Activated B cell treated with CpG ODN at 0.5 μM for 24 hours (primary cell): ENCODE data around the gene FDX1. TPM values are rescaled to one million over a fixed set of nuclear protein-coding genes. Genes with fewer than 3 reads are reported as not detected.

Experiments used
- ATAC-seq: fragments of 200-7000 bp; cut with Tn5 transposase; one replicate; pipeline ENCODE4 v1.10.0; 2021; ENCODE audit warnings: low read depth, mild to moderate bottlenecking, moderate library complexity
- CTCF ChIA-PET: fragments of 350-600 bp; sonication (Branson Sonifier 250); formaldehyde crosslinking; loops from one replicate; lab custom pipeline; 2021; ENCODE audit warnings: antibody characterized with exemption; lab: Charles Lee
- POLR2A ChIA-PET: fragments of 350-600 bp; sonication (Branson Sonifier 250); formaldehyde crosslinking; loops from one replicate; lab custom pipeline; 2021; ENCODE audit warnings: antibody characterized with exemption; lab: Charles Lee
- DNase-seq: peaks from one replicate; pipeline ENCODE4 v3.0.0; 2022
- H3K27ac Mint-ChIP-seq: one replicate; pipeline ENCODE4 v1.8.0; 2020; ENCODE audit warnings: mixed read lengths
- H3K27me3 Mint-ChIP-seq: one replicate; pipeline ENCODE4 v1.8.0; 2021; ENCODE audit warnings: mixed read lengths
- H3K36me3 Mint-ChIP-seq: one replicate; pipeline ENCODE4 v1.8.0; 2021; ENCODE audit warnings: low read depth, mixed read lengths
- H3K4me1 Mint-ChIP-seq: one replicate; pipeline ENCODE4 v1.8.0; 2021; ENCODE audit warnings: mixed read lengths
- H3K4me3 Mint-ChIP-seq: one replicate; pipeline ENCODE4 v1.8.0; 2020; ENCODE audit warnings: mild to moderate bottlenecking, mixed read lengths
- H3K9me3 Mint-ChIP-seq: one replicate; pipeline ENCODE4 v1.8.0; 2020; ENCODE audit warnings: mixed read lengths
- CTCF ChIP-seq: fragments of 200-600 bp; IDR thresholded peaks from one replicate; pipeline ENCODE4 v1.8.0; 2022; ENCODE audit warnings: antibody characterized with exemption, mild to moderate bottlenecking
- intact Hi-C: fragments of 100-400 bp; cut with micrococcal nuclease; formaldehyde crosslinking; loops from one replicate; pipeline ENCODE4 v1.15.1; 2024
- total RNA-seq: library from RNA; stranded (reverse); gene quantifications from 2 replicates; pipeline ENCODE4 v1.2.3, GENCODE V29; 2022

FDX1 gene
- total RNA-seq, 1 donor from 2014 or later, result 8.7 TPM

GRCh38 chr11:110507328-110507727 is 77.6 kb downstream of the FDX1 start:
- POLR2A ChIA-PET, result no interaction called here
- Mint-ChIP-seq H3K4me1 (no peaks in the 10 kb centered on the region), H3K4me3 (no peak overlapping the region), H3K27me3 (peaks cover 8% of the 10 kb centered on the region), H3K9me3 (no peaks in the 10 kb centered on the region), H3K27ac (no peak overlapping the region), H3K36me3 (no peaks in the 10 kb centered on the region)
- TF ChIP-seq CTCF, result no peak
- intact Hi-C loops, result no loop called here
- ATAC-seq (no peak), DNase-seq (no peak)
- CTCF ChIA-PET, result no interaction called here

GRCh38 chr11:110508786-110509185 is 79.0 kb downstream of the FDX1 start:
- H3K9me3 Mint-ChIP-seq, result no peaks in the 10 kb centered on the region
- intact Hi-C loops, result no loop called here
- H3K4me3 Mint-ChIP-seq, result no peak overlapping the region
- ATAC-seq, result no peak
- TF ChIP-seq CTCF, result no peak
- peaks cover 8% of the 10 kb centered on the region for H3K27me3 Mint-ChIP-seq
- H3K4me1 Mint-ChIP-seq, result no peaks in the 10 kb centered on the region
- H3K27ac Mint-ChIP-seq, result no peak overlapping the region
- H3K36me3 Mint-ChIP-seq, result no peaks in the 10 kb centered on the region
- CTCF ChIA-PET, result no interaction called here
- POLR2A ChIA-PET, result no interaction called here
- DNase-seq, result no peak

GRCh38 chr11:110509472-110509871 is 79.7 kb downstream of the FDX1 start:
- CTCF ChIA-PET, result no interaction called here
- H3K9me3 Mint-ChIP-seq, result no peaks in the 10 kb centered on the region
- H3K4me3 Mint-ChIP-seq, result no peak overlapping the region
- DNase-seq, result no peak
- intact Hi-C loops, result no loop called here
- POLR2A ChIA-PET, result no interaction called here
- ATAC-seq, result no peak
- no peaks in the 10 kb centered on the region for H3K36me3 Mint-ChIP-seq
- peaks cover 8% of the 10 kb centered on the region for H3K27me3 Mint-ChIP-seq
- no peak for TF ChIP-seq CTCF
- H3K27ac Mint-ChIP-seq, result no peak overlapping the region
- no peaks in the 10 kb centered on the region for H3K4me1 Mint-ChIP-seq

GRCh38 chr11:110512026-110512425 is 82.3 kb downstream of the FDX1 start:
- Mint-ChIP-seq H3K27me3 (peaks cover 7% of the 10 kb centered on the region), H3K9me3 (no peaks in the 10 kb centered on the region), H3K4me3 (no peak overlapping the region), H3K36me3 (no peaks in the 10 kb centered on the region), H3K27ac (no peak overlapping the region), H3K4me1 (no peaks in the 10 kb centered on the region)
- POLR2A ChIA-PET, result no interaction called here
- intact Hi-C loops, result no loop called here
- no peak for ATAC-seq
- no peak for TF ChIP-seq CTCF
- CTCF ChIA-PET, result no interaction called here
- no peak for DNase-seq

GRCh38 chr11:110513259-110513801 is 83.6 kb downstream of the FDX1 start:
- Mint-ChIP-seq H3K4me1 (no peaks in the 10 kb centered on the region), H3K27me3 (peaks cover 6% of the 10 kb centered on the region), H3K4me3 (no peak overlapping the region), H3K9me3 (peaks cover 6% of the 10 kb centered on the region), H3K27ac (no peak overlapping the region), H3K36me3 (no peaks in the 10 kb centered on the region)
- intact Hi-C loops, result no loop called here
- TF ChIP-seq CTCF, result no peak
- CTCF ChIA-PET, result no interaction called here
- ATAC-seq, result no peak
- no peak for DNase-seq
- POLR2A ChIA-PET, result no interaction called here
